DMS114 treated with DMSO at 0.1 percent for 48 hours (cell line): ENCODE measurements around the gene DLK2.
"Not testable (repeated sequence)": the region's sequence is repeated elsewhere in the genome, so short reads cannot be mapped to it uniquely, and the experiment has no call there.

ENCODE experiments used
- DNase-seq: peaks from one replicate; lab custom pipeline; 2025; ENCODE audit not compliant: unreplicated experiment; lab: John Stamatoyannopoulos, UW

DLK2 gene

GRCh38 chr6:43481591-43482236 is 26.4 kb upstream of the DLK2 start:
- DNase-seq: no peak

- no peak for DNase-seq
Measured at GRCh38 chr6:43481075-43481474, 25.7 kb upstream of the DLK2 start.

DNA sequence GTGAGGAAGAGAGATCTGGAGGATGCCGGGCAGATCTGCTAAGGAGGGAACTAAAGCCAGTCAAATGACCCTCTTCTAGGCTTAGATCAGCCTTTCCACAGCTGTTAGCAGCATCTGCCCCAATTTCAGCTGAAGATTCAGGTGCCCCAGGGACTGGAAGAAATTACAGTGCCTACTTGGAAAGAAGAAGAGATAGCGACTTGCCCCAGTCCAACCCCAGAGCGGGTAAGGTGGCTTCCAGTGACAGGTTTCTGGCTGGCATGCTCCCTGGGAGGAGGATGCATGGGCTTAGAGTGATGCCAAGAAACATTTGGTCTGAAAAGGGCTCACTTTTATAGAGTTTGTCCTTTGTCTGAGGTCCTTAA is 22.6 kb upstream of the DLK2 start:
- no peak for DNase-seq

DNA sequence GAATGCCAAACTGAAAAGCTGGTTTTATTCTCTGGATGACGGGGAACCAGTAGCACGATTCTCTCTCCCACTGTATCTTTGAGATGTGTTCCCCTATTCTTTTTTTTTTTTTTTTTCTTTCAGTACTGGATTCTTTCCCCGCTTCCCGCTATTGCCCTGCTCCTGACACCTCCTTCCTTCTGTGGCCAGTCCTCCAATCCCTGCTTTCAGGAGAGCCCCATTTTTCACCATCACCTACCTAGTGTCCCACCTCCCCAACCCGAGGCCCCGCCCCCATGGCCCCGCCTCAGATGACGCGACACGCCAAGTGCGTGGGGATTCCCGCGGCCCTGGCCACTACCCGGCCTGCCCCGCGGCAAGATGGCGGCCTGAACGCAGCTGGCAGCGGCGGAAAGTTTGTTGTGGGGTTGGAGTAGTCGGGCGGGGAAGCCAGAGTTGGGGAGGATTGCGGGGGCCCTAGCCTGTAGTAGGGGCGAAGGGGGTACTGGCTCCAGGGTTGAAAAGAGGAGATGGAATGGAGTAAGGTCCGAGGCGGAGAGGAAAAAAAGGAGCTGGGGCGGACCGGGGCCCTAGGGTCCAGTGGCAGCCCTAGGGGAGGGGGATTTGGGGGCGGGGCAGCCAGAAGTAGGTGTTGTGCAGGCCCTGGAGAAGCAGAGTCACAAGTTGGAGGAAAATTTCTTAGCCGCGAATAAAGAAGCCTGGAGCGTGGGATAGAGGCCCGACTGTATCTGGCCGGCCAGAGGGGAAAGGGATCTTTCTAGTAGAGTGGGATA is 22.1 kb upstream of the DLK2 start, which contains the start of gene TJAP1:
TSS of gene TJAP1 (plus strand) at position 336 of the 773 bp plus-strand sequence. CDS start 21,432 bp downstream, outside the sequence.
- peak; percentile 86 for DNase-seq

DNA sequence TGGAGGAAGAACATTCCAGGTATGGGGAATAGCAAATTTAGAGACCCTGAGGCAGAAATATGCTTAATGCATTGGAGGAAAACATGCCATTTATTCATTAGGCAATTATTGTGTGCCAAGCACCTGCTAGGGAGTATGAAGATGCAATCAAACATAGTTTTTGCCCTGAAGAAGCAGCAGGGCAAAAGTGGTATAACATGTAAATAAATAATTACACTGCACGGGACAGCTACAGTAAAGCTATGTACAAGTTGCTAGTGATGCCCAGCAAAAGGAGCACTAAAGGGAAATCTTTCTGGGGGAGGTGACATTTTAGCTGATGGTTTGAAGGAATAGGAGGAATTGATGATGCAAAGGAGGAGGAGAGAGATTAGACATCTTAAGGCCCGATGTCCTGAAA is 21.4 kb upstream of the DLK2 start:
- peak; percentile 27 for DNase-seq

- no peak for DNase-seq
Measured at GRCh38 chr6:43475516-43475915, 20.2 kb upstream of the DLK2 start.

GRCh38 chr6:43472515-43472914 is 17.2 kb upstream of the DLK2 start:
- no peak for DNase-seq

GRCh38 chr6:43471399-43471798 is 16.1 kb upstream of the DLK2 start:
- no peak for DNase-seq

DNA sequence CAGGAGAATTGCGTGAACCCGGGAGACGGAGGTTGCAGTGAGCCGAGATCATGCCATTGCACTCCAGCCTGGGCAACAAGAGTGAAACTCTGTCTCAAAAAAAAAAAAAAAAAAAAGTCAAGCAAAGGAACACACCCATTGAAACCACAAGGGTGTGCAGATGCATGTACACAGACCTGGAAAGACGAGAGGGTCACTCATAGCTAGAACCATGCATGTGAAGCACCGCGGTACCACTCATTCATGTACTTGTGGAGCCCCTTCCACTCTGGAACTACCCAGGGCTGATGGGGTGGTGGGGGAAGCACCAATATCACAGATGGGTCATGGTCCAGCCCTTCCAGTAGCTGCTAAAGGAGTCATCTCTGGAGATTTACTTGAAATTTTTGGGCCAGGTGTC is 14.6 kb upstream of the DLK2 start:
- no peak for DNase-seq

DNA sequence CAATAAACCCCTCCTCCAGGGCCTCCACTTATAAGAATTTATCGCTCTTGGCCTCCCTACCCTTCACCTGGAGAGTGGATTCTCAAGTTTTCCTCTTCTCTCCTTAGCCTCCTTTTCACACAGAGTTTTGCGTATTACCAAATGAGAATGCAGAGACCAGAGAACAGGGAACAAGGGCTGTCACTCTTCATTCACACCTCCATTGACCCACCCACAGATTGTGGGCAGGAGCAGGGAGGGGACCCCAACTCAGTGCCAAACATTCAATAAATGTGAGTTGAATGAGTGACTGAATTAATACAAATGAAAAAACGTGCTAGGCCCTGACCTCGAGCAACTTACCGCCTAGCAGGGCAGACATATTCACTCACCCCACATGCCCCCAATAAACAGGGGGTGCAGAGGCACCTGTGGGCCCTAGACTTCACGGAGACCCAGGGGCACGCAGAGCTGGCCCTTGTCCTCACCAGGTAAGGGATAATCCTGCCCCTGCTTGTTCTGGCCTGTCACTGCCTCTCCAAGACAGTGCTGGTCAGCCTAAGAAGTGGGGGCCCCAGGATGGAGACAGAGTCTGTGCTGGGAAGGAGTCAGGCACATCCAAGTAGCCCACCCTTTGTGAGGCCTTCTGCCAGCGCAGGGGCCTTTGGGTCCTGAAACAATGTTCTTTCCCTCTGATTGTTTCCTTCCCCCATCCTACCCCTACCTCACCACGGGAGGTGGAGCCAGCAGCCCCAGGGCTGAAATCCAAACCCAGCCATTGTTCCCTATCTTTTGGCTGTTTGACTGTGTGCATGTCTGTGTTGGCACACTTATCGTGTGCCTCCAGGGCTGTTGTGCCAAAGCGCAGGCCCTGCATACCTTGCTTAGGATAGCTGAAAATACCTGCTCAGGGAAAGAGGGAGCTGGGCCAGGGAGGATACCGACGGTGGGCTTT is 13.7 kb upstream of the DLK2 start:
- no peak for DNase-seq

GRCh38 chr6:43468240-43468639 is 12.9 kb upstream of the DLK2 start:
- no peak for DNase-seq

GRCh38 chr6:43467752-43468151 is 12.4 kb upstream of the DLK2 start:
- DNase-seq: no peak

DNA sequence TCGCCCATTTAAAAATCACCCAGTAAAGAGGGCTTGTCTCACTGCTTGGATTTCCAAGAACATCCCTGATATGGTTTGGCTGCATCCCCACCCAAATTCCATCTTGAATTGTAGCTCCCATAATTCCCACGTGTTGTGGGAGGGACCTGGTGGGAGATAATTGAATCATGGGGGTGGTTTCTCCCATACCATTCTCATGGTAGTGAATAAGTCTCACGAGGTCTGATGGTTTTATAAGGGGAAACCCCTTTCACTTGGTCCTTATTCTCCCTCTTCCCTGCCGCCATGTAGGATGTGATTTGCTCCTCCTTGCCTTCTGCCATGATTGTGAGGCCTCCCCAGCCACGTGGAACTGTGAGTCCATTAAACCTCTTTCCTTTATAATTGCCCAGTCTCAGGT is 11.9 kb upstream of the DLK2 start:
- not testable (repeated sequence) for DNase-seq

DNA sequence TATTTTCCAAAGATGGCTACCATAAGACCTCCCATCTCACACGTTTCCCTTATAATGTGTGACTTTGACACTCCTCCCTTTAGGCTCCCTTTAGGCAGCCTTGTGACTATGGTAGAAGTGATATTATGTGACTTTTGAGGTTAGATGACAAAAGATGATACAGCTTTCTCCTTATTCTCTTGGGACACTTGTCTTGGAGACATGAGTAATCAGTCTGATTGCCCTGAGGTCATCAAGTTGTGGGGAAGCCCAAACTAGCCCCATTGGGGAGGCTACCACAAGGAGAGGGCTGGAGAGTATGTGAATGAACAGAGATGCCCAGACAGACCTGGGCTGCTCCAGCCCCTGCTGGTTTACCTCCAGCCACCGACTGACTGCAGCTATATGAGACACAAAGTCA is 10.6 kb upstream of the DLK2 start:
- DNase-seq: no peak

- no peak for DNase-seq
Measured at GRCh38 chr6:43464337-43464736, 9.0 kb upstream of the DLK2 start.

- DNase-seq: no peak
Measured at GRCh38 chr6:43461936-43462335, 6.6 kb upstream of the DLK2 start.

DNA sequence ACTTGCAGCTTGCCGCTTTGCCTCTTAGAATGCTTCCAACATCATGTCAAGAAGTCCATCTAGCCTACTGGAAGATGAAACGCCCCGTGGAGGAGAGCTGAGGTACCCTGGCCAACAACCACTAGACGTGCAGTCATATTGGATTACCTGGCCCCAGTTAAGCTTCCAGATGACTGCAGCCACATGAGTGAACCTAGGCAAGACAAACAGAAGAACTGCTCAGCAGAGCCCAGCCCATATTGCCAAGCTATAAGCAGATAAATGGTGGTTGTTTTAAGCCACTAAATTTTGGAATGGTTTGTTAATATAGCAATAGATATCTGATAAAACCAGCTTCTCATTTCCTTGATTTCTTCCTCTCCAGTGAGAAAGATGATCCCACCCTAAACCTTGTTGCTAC is 4.7 kb upstream of the DLK2 start:
- DNase-seq: no peak

GRCh38 chr6:43459535-43459934 is 4.2 kb upstream of the DLK2 start:
- DNase-seq: no peak

DNA sequence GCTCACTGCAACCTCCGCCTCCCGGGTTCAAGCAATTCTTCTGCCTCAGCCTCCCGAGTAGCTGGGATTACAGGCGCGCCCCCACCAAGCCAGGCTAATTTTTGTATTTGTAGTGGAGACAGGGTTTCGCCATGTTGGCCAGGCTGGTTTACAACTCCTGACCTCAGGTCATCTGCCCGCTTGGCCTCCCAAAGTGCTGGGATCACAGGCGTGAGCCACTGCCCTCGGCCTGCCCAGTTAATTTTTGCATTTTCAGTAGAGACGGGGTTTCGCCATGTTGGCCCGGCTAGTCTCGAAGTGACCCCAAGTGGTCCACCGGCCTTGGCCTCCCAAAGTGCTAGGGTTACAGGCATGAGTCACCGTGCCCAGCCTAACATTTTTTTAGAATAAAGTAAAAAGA is 2.8 kb upstream of the DLK2 start:
- DNase-seq: not testable (repeated sequence)

DNA sequence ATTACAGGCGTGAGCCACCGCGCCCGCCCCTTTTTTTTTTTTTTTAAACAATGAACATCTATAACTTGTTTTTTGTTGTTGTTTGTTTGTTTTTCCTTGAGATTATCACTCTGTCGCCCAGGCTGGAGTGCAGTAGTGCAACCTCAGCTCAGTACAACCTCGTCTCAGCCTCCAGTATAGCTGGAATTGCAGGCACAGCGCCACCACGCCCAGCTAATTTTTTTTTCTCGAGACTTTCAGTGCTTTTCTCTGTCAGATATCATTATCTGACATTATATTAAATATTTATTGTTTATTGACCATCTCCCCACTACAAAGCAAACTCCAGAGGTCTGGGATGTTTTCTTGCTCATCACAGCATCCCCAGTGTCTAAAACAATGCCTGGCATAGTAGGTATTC is 2.3 kb upstream of the DLK2 start:
- DNase-seq: peak; percentile 57

GRCh38 chr6:43454696-43455530 is 435 bp downstream of the DLK2 start:
- DNase-seq: peak; percentile 76
